ENCODE data around the gene GRIK4. TPM values are rescaled to one million over a fixed set of nuclear protein-coding genes. Genes with fewer than 3 reads are reported as not detected.

Gene GRIK4
- polyA plus RNA-seq, 1 donor from 2014 or later, result not detected

DNA sequence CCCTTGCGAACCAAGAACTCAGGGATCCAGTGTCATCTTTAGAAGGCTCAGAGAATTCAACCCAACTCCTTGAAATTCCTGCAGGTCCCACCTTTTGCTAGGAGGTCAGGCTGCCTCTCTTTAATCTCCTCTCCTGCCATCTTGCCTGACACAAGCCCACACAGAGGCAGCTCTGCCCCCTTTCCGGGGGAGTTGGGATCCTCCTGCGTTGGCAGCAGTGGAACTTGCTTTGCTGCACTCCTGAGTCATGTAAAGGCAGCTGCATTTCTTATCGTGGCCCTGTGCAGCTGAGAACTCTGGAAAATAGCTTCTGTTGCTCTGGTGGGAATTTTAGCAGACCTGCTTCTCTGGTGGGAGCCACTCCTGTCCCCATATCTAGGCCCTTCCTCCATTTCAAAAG lies 370.0 kb downstream of the GRIK4 start:
- Mint-ChIP-seq H3K4me1 (no peaks in the 10 kb centered on the region), H3K9me3 (no peaks in the 10 kb centered on the region), H3K27ac (no peak overlapping the region), H3K36me3 (no peaks in the 10 kb centered on the region), H3K27me3 (peaks cover 5% of the 10 kb centered on the region), H3K4me3 (no peak overlapping the region)

DNA sequence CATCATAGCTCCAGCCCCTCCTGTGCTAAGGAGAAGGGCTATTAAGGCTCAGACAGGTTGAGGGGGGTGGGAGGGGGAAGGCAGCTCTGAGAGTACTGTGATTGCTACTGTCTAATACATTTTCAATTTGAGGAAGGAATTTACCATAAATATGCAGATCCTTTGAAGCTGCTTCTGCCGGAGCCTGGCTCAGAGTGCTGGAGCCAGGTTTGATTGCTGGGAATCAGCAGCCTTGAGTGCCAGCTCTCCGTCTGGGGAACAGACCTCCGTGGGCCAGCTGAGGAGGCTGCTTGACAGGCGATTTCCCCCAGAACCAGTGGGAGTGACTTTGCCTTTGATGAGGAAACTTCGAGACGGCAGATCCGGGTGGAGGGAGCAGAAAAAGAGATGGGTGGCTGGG lies 370.6 kb downstream of the GRIK4 start:
- H3K4me3 Mint-ChIP-seq, result no peak overlapping the region
- H3K9me3 Mint-ChIP-seq, result peaks cover 0 to 2% (median 0%) of the 10 kb centered on the region in 3 donors
- no peaks in the 10 kb centered on the region for H3K36me3 Mint-ChIP-seq
- H3K27ac Mint-ChIP-seq, result no peak overlapping the region
- no peaks in the 10 kb centered on the region for H3K4me1 Mint-ChIP-seq
- H3K27me3 Mint-ChIP-seq, result peaks cover 8% of the 10 kb centered on the region

- no peak overlapping the region for H3K27ac Mint-ChIP-seq
- no peaks in the 10 kb centered on the region for H3K36me3 Mint-ChIP-seq
- no peaks in the 10 kb centered on the region for H3K4me1 Mint-ChIP-seq
- H3K4me3 Mint-ChIP-seq, result no peak overlapping the region
- peaks cover 0 to 3% (median 0%) of the 10 kb centered on the region in 3 donors for H3K9me3 Mint-ChIP-seq
- peaks cover 8% of the 10 kb centered on the region for H3K27me3 Mint-ChIP-seq
These were observed 372.0 kb downstream of the GRIK4 start for GRCh38 chr11:120883404-120884080.

GRCh38 chr11:120884154-120885020 lies 372.8 kb downstream of the GRIK4 start:
- no peaks in the 10 kb centered on the region for H3K4me1 Mint-ChIP-seq
- no peaks in the 10 kb centered on the region for H3K36me3 Mint-ChIP-seq
- H3K27ac Mint-ChIP-seq, result no peak overlapping the region
- H3K9me3 Mint-ChIP-seq, result peaks cover 0 to 3% (median 0%) of the 10 kb centered on the region in 3 donors
- H3K27me3 Mint-ChIP-seq, result peaks cover 8% of the 10 kb centered on the region
- H3K4me3 Mint-ChIP-seq, result no peak overlapping the region

DNA sequence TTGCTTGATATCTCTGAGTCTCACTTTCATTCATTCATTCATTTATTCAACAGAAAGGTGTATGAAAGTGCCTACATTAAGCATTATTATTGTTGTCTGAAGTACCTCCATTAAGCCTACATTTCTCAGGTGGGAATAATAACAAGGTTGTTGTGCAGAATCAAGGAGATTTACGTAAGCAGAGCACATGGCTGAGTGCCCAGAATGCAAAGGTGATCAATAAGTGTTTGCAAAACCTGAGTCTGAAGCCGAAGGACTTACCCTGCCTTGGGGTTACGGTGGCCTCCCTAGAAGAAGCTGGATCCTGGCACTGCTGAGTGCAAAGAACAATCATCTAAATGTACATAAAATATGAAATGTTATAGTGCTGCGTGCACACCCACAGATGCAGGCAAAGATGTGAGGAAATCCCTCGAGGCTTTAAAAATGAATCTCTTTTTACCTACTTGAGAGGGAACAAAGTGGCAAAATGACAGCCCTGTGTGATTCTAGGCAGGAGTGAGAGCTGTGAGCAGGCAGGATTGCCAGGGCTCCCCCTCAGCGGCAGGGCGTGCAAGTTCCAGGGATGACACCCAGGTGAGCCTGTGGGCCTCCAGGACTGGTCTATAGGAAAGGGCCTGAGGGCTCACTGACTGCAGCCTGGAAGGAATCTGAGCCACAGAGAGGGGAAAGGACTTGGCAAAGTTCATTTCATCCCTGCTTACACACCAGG lies 379.2 kb downstream of the GRIK4 start:
- no peak overlapping the region for H3K4me3 Mint-ChIP-seq
- H3K27me3 Mint-ChIP-seq, result peaks cover 9% of the 10 kb centered on the region
- no peaks in the 10 kb centered on the region for H3K36me3 Mint-ChIP-seq
- H3K4me1 Mint-ChIP-seq, result no peaks in the 10 kb centered on the region
- H3K9me3 Mint-ChIP-seq, result peaks cover 0 to 3% (median 0%) of the 10 kb centered on the region in 3 donors
- H3K27ac Mint-ChIP-seq, result no peak overlapping the region

DNA sequence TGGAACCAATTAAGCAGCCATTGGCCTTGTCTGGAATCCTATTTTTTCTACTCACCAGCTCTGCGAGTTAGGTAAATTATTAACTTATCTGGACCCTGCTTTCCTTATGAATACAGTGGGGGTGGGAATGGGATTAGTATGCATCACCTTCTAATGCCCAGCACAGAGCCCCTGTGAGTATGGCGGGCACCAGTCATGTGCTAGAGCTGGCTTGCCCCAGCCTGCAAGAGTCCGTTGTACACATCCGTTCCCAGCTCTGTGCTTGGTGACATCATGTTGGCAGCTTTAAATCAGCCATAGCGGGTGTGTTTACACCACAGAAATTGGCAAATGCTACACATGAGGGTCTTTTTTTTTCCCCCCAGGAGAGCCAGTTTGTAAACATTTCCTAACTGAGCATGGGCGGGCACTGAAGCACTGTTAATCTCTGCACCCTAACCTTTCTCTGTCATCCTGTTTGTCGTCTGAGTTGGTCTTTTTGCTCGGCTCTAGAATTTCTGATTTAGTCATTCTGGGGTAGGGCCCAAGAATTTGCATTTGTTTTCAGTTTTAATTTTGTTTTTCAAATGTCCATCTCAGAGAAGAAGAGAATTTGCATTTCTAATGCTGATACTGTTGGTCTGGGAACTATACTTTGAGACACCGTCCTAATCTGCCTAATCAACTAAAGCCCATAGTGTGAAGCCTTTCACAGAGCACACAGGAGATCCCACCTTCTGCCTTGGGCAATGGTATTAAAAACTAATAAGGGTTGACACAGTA lies 382.1 kb downstream of the GRIK4 start:
- H3K36me3 Mint-ChIP-seq, result no peaks in the 10 kb centered on the region
- H3K4me1 Mint-ChIP-seq, result no peaks in the 10 kb centered on the region
- H3K4me3 Mint-ChIP-seq, result no peak overlapping the region
- H3K27me3 Mint-ChIP-seq, result peaks cover 5% of the 10 kb centered on the region
- no peak overlapping the region for H3K27ac Mint-ChIP-seq
- H3K9me3 Mint-ChIP-seq, result no peaks in the 10 kb centered on the region

- no peaks in the 10 kb centered on the region for H3K9me3 Mint-ChIP-seq
- no peaks in the 10 kb centered on the region for H3K4me1 Mint-ChIP-seq
- H3K27ac Mint-ChIP-seq, result no peak overlapping the region
- no peaks in the 10 kb centered on the region for H3K36me3 Mint-ChIP-seq
- H3K4me3 Mint-ChIP-seq, result no peak overlapping the region
- H3K27me3 Mint-ChIP-seq, result peaks cover 5% of the 10 kb centered on the region
These were observed 382.8 kb downstream of the GRIK4 start for GRCh38 chr11:120894202-120894985.

DNA sequence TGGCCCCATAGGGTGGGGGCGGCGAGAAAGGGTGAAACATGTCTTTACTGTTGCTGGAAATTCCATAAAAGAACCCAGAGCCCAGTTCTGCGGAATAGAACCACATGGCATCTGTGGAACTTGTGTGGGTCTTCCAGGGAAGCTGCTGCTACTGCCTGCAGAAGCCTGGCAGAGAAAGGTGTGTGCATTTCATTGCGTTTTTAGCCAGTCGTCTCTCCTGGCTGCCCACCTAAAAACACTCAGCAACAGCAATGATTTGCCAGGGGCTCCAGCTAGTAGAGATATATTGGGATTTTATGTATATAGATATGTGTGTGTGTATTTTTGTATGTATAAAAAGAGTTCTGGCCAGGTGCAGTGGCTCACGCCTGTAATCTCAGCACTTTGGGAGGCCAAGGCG lies 385.1 kb downstream of the GRIK4 start:
- H3K27ac Mint-ChIP-seq, result no peak overlapping the region
- H3K4me1 Mint-ChIP-seq, result no peaks in the 10 kb centered on the region
- no peaks in the 10 kb centered on the region for H3K9me3 Mint-ChIP-seq
- H3K27me3 Mint-ChIP-seq, result peaks cover 7% of the 10 kb centered on the region
- no peaks in the 10 kb centered on the region for H3K36me3 Mint-ChIP-seq
- H3K4me3 Mint-ChIP-seq, result no peak overlapping the region

DNA sequence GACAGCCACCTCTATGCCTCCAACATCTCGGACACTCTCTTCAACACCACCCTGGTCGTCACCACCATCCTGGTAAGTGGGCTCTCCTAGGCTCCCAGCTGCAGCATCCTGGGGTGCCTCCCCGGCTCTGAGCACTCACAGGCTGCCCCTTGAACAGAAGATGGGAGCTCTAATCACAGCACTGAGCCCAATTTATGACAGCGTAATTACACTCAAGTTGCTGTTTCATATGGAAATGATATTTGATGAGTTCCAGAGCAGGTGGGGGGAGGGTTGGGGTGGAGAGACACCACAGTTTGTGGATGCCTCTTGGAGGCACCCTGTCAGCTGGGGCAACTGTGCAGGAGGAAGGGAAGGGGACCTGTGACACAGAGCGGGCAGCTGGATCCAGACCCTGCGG lies 387.0 kb downstream of the GRIK4 start:
- Mint-ChIP-seq H3K4me3 (no peak overlapping the region), H3K27me3 (peaks cover 7% of the 10 kb centered on the region), H3K27ac (peak overlapping the region in 1 of 3 donors; percentile 55), H3K9me3 (no peaks in the 10 kb centered on the region), H3K4me1 (no peaks in the 10 kb centered on the region), H3K36me3 (no peaks in the 10 kb centered on the region)

DNA sequence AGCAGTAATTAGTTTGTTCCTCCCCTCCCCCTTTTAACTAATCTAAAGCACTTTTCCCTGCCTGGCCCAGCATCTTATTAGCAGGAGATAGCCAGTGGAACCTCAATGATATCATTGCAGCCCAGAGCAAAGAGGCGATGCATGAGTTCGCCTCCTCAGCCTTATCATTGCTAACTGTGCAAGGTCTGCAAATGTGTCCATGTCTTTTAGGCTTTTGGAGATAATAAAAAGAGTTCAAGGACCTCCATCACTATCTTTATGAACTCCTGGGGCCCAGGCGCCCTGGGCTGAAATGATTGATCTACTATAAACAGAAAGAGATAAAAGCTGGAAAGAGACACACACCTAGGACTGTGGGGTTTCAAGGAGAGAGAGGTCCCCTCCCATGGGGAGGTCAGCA lies 388.2 kb downstream of the GRIK4 start:
- Mint-ChIP-seq H3K4me1 (no peaks in the 10 kb centered on the region), H3K9me3 (no peaks in the 10 kb centered on the region), H3K4me3 (no peak overlapping the region), H3K27ac (no peak overlapping the region), H3K36me3 (no peaks in the 10 kb centered on the region), H3K27me3 (peaks cover 7% of the 10 kb centered on the region)

DNA sequence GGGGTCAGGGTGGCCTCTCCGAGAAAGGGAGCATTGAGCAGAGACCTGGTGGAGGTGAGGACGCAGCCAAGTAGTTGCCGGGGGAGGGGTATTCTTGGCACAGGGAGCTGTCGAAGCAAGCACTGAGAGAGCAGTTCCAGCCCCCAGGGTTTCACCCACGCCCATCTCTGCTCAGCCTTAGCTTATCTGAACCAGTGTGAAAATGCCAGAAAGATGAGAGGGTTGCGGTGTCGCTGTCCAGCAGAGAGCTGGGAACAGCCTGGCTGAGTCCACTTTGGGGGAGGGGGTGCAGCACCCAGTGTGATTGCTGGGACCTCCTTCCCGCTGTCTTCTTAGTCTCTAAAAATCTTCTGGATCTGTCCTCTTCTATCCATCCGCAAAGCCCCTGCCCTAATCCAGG lies 389.1 kb downstream of the GRIK4 start:
- H3K27me3 Mint-ChIP-seq, result peaks cover 5% of the 10 kb centered on the region
- no peak overlapping the region for H3K4me3 Mint-ChIP-seq
- H3K36me3 Mint-ChIP-seq, result no peaks in the 10 kb centered on the region
- no peak overlapping the region for H3K27ac Mint-ChIP-seq
- no peaks in the 10 kb centered on the region for H3K4me1 Mint-ChIP-seq
- H3K9me3 Mint-ChIP-seq, result no peaks in the 10 kb centered on the region

DNA sequence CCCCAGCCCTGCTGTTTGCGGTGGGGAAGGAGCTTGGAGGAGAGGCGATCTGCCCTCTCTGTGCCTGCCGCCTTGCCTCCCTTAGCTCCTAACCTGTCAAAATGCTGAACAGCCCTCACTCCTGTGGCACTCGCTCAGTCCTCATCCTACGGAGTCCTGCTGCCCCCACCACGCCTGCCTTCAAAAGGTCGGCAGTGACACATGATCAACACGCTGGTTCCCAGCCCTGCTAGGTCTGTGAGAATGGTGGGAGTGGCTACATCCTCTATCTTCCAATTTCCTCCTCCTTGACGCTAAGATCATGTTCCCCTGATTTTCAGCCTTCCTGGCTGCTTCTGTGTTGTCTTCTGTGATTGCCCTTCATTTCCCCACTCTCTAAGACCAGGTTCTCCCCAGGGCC lies 392.1 kb downstream of the GRIK4 start:
- Mint-ChIP-seq H3K4me1 (no peaks in the 10 kb centered on the region), H3K36me3 (peaks cover 2% of the 10 kb centered on the region), H3K27ac (no peak overlapping the region), H3K4me3 (no peak overlapping the region), H3K9me3 (no peaks in the 10 kb centered on the region), H3K27me3 (peaks cover 4% of the 10 kb centered on the region)

GRCh38 chr11:120904116-120904515 lies 392.6 kb downstream of the GRIK4 start:
- Mint-ChIP-seq H3K36me3 (peaks cover 2% of the 10 kb centered on the region), H3K9me3 (no peaks in the 10 kb centered on the region), H3K27me3 (peaks cover 4% of the 10 kb centered on the region), H3K4me1 (no peaks in the 10 kb centered on the region), H3K4me3 (no peak overlapping the region), H3K27ac (no peak overlapping the region)

- Mint-ChIP-seq H3K27ac (no peak overlapping the region), H3K4me3 (no peak overlapping the region), H3K36me3 (peaks cover 2% of the 10 kb centered on the region), H3K9me3 (no peaks in the 10 kb centered on the region), H3K4me1 (no peaks in the 10 kb centered on the region), H3K27me3 (peaks cover 5% of the 10 kb centered on the region)
These were observed 395.2 kb downstream of the GRIK4 start for GRCh38 chr11:120906766-120907165.

Data from IgD-negative memory B cell (primary cell).